ENCODE data around the gene MMAA.

Gene MMAA

GRCh38 chr4:145609481-145610427 lies 9.4 kb upstream of the MMAA start:
- Histone ChIP-seq H2AFZ (ENCODE audit: low read length) (no peak overlapping the region), H3K27me3 (ENCODE audit: insufficient read depth, low read length, poor library complexity, severe bottlenecking) (no peaks in the 10 kb centered on the region), H3K4me1 (ENCODE audit: insufficient read depth, low read length, poor library complexity, severe bottlenecking) (peaks cover 6% of the 10 kb centered on the region), H3K79me2 (ENCODE audit: insufficient read depth, low read length) (no peaks in the 10 kb centered on the region), H3K9me2 (replicated peaks; ENCODE audit: low read depth, low read length) (no peaks in the 10 kb centered on the region), H3K9me3 (ENCODE audit: insufficient read depth, low read depth, low read length) (peaks cover 4% of the 10 kb centered on the region; the same call in 1 of the 2 replicates), H3K4me3 (ENCODE audit: low read length, poor library complexity, severe bottlenecking) (no peak overlapping the region), H3K36me3 (ENCODE audit: insufficient read depth, low read length) (no peaks in the 10 kb centered on the region), H3K9ac (ENCODE audit: low read depth, low read length, poor library complexity, severe bottlenecking) (no peak overlapping the region), H4K20me1 (ENCODE audit: insufficient read depth, low read length, poor library complexity, severe bottlenecking) (no peaks in the 10 kb centered on the region), H3K4me2 (ENCODE audit: low read depth, low read length, poor library complexity, severe bottlenecking) (peak overlapping the region; percentile 17), H3F3A (ENCODE audit: low read depth) (no peaks in the 10 kb centered on the region)
- peak; percentile 95 for TF ChIP-seq CTCF (conservative IDR thresholded peaks at IDR 0.05; ENCODE audit: low read length)
- TF ChIP-seq EZH2phosphoT487 (IDR thresholded peaks at IDR 0.05; ENCODE audit: borderline replicate concordance): no peak

GRCh38 chr4:145613566-145614232 lies 5.5 kb upstream of the MMAA start:
- Histone ChIP-seq H3K9me2 (replicated peaks; ENCODE audit: low read depth, low read length) (no peaks in the 10 kb centered on the region), H3K4me3 (ENCODE audit: low read length, poor library complexity, severe bottlenecking) (no peak overlapping the region), H3K9me3 (ENCODE audit: insufficient read depth, low read depth, low read length) (no peaks in the 10 kb centered on the region), H3K79me2 (ENCODE audit: insufficient read depth, low read length) (peaks cover 11% of the 10 kb centered on the region), H3K27me3 (ENCODE audit: insufficient read depth, low read length, poor library complexity, severe bottlenecking) (no peaks in the 10 kb centered on the region), H3K36me3 (ENCODE audit: insufficient read depth, low read length) (no peaks in the 10 kb centered on the region), H3K4me2 (ENCODE audit: low read depth, low read length, poor library complexity, severe bottlenecking) (no peak overlapping the region), H3K9ac (ENCODE audit: low read depth, low read length, poor library complexity, severe bottlenecking) (no peak overlapping the region), H3F3A (ENCODE audit: low read depth) (no peaks in the 10 kb centered on the region), H4K20me1 (ENCODE audit: insufficient read depth, low read length, poor library complexity, severe bottlenecking) (no peaks in the 10 kb centered on the region), H3K4me1 (ENCODE audit: insufficient read depth, low read length, poor library complexity, severe bottlenecking) (peaks cover 16% of the 10 kb centered on the region), H2AFZ (ENCODE audit: low read length) (no peak overlapping the region)
- no peak for TF ChIP-seq EZH2phosphoT487 (IDR thresholded peaks at IDR 0.05; ENCODE audit: borderline replicate concordance)
- no peak for TF ChIP-seq CTCF (conservative IDR thresholded peaks at IDR 0.05; ENCODE audit: low read length)

- H3K9me2 ChIP-seq (replicated peaks; ENCODE audit: low read depth, low read length): no peaks in the 10 kb centered on the region
- no peak overlapping the region for H2AFZ ChIP-seq (ENCODE audit: low read length)
- peaks cover 16% of the 10 kb centered on the region for H3K4me1 ChIP-seq (ENCODE audit: insufficient read depth, low read length, poor library complexity, severe bottlenecking)
- peaks cover 13% of the 10 kb centered on the region for H3K79me2 ChIP-seq (ENCODE audit: insufficient read depth, low read length)
- no peaks in the 10 kb centered on the region for H3K27me3 ChIP-seq (ENCODE audit: insufficient read depth, low read length, poor library complexity, severe bottlenecking)
- no peaks in the 10 kb centered on the region for H3K9me3 ChIP-seq (ENCODE audit: insufficient read depth, low read depth, low read length)
- H3K9ac ChIP-seq (ENCODE audit: low read depth, low read length, poor library complexity, severe bottlenecking): no peak overlapping the region
- TF ChIP-seq CTCF (conservative IDR thresholded peaks at IDR 0.05; ENCODE audit: low read length) (no peak), EZH2phosphoT487 (IDR thresholded peaks at IDR 0.05; ENCODE audit: borderline replicate concordance) (no peak)
- no peaks in the 10 kb centered on the region for H3F3A ChIP-seq (ENCODE audit: low read depth)
- H4K20me1 ChIP-seq (ENCODE audit: insufficient read depth, low read length, poor library complexity, severe bottlenecking): no peaks in the 10 kb centered on the region
- H3K36me3 ChIP-seq (ENCODE audit: insufficient read depth, low read length): no peaks in the 10 kb centered on the region
- no peak overlapping the region for H3K4me3 ChIP-seq (ENCODE audit: low read length, poor library complexity, severe bottlenecking)
- no peak overlapping the region for H3K4me2 ChIP-seq (ENCODE audit: low read depth, low read length, poor library complexity, severe bottlenecking)
Observed at GRCh38 chr4:145614233-145614610, 5.0 kb upstream of the MMAA start.

All from Loucy (cell line).